ENCODE measurements around the gene ITIH3.
A peak's percentile ranks its signal among the peaks of the same experiment; 100 is the strongest.

ITIH3 gene

GRCh38 chr3:52800079-52800478 is 5.5 kb downstream of the ITIH3 start:
- H3K4me3 ChIP-seq (ENCODE audit: low read depth, low read length), result no peak overlapping the region
- H3K36me3 ChIP-seq, result no peaks in the 10 kb centered on the region
- H3K9me3 ChIP-seq (ENCODE audit: severe bottlenecking), result no peaks in the 10 kb centered on the region
- no peak overlapping the region for H3K27ac ChIP-seq
- TF ChIP-seq CTCF (IDR thresholded peaks at IDR 0.05; ENCODE audit: low read depth, low read length), result no peak
- no peaks in the 10 kb centered on the region for H3K27me3 ChIP-seq (ENCODE audit: insufficient read depth, low read depth, severe bottlenecking)
- DNase-seq, result no peak

DNA sequence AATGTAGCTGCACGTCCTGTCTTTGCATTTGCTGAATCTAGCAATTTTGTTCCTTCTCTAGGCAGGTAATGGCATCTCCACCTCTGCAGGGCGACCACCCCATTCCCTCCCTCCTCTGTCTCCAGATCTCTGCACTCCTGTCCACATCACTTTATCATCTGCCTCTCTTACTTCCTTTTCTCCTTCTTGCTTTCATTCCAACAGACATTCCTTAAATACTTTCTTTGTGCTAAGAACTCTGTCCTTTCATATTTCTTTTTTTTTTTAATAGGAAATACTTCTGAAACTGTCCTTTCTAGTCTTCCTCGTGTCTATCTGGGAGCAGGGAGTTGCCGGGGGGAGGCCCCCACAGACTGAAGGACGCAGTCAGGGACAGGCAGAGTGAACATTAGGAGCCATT is 7.2 kb downstream of the ITIH3 start:
- Histone ChIP-seq H3K36me3 (no peaks in the 10 kb centered on the region), H3K27me3 (ENCODE audit: insufficient read depth, low read depth, severe bottlenecking) (no peaks in the 10 kb centered on the region), H3K4me3 (ENCODE audit: low read depth, low read length) (no peak overlapping the region), H3K27ac (no peak overlapping the region), H3K9me3 (ENCODE audit: severe bottlenecking) (no peaks in the 10 kb centered on the region)
- no peak for TF ChIP-seq CTCF (IDR thresholded peaks at IDR 0.05; ENCODE audit: low read depth, low read length)
- no peak for DNase-seq

DNA sequence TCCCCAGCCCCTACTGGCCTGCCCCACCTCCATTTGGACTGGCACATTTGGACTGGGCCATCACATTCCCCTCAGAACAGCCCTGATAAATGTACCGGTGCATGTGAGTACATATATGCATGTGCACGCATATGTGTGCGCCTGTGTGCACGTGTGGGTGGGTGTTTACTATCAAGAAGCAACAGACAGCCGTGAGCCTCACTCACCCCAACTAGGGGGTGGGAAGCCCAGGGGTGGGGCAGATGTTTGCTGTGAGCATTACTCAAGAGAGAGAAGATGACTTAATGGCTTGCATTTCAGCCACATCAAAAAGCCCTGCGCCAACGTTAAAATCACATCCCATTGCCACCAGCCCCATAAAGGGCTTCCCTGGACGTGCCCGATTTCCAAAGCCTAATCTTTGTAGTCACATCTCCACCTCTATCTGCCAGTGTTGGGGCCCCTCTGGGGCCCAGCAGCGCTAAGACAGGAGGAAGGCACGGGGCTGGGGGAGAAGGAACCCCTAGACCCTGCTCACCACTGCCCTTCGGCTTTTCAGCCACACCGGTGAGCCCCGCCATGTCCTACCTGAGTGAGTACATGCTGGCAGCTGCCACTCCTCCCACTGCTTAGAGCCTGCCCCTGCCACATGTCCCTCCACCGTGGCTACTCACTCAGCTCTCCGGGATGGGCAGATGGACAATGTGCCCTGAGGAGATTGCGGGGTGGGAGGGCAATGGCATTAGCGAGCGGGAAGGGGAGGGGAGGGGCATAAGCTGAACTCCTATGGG is 10.9 kb downstream of the ITIH3 start:
- Histone ChIP-seq H3K27ac (no peak overlapping the region), H3K4me3 (ENCODE audit: low read depth, low read length) (no peak overlapping the region), H3K9me3 (ENCODE audit: severe bottlenecking) (no peaks in the 10 kb centered on the region), H3K36me3 (no peaks in the 10 kb centered on the region), H3K27me3 (ENCODE audit: insufficient read depth, low read depth, severe bottlenecking) (no peaks in the 10 kb centered on the region)
- DNase-seq, result peak; percentile 44
- no peak for TF ChIP-seq CTCF (IDR thresholded peaks at IDR 0.05; ENCODE audit: low read depth, low read length)

DNA sequence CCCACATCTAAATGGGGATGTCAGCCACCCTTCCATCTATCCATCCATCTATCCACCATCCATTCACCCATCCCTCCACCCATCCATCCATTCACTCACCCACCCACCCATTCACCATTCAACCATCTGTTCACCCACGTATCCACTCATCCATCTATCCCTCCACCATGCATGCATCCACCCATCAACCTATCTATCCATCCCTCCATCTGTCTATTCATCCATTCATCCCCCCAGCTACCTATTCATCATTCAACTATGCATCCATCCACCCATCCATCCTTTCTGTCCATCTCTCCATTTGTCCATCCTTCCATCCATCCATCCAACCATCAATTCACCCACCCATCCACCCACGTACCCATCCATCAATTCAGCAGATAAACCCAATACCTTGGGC is 14.6 kb downstream of the ITIH3 start:
- no peak for DNase-seq
- no peaks in the 10 kb centered on the region for H3K9me3 ChIP-seq (ENCODE audit: severe bottlenecking)
- no peaks in the 10 kb centered on the region for H3K27me3 ChIP-seq (ENCODE audit: insufficient read depth, low read depth, severe bottlenecking)
- no peak overlapping the region for H3K4me3 ChIP-seq (ENCODE audit: low read depth, low read length)
- no peaks in the 10 kb centered on the region for H3K36me3 ChIP-seq
- no peak for TF ChIP-seq CTCF (IDR thresholded peaks at IDR 0.05; ENCODE audit: low read depth, low read length)
- H3K27ac ChIP-seq, result no peak overlapping the region

- DNase-seq, result no peak
Measured at GRCh38 chr3:52809662-52810377, 15.2 kb downstream of the ITIH3 start.

More at GRCh38 chr3:52809662-52810377, 15.2 kb downstream of the ITIH3 start:
- no peaks in the 10 kb centered on the region for H3K9me3 ChIP-seq (ENCODE audit: severe bottlenecking)
- H3K27ac ChIP-seq, result no peak overlapping the region
- TF ChIP-seq CTCF (IDR thresholded peaks at IDR 0.05; ENCODE audit: low read depth, low read length), result no peak
- H3K36me3 ChIP-seq, result no peaks in the 10 kb centered on the region
- no peaks in the 10 kb centered on the region for H3K27me3 ChIP-seq (ENCODE audit: insufficient read depth, low read depth, severe bottlenecking)
- no peak overlapping the region for H3K4me3 ChIP-seq (ENCODE audit: low read depth, low read length)
